NCI-H2107 (cell line): ENCODE results near the gene ANKRD44.
"Not testable (repeated sequence)": the region's sequence is repeated elsewhere in the genome, so short reads cannot be mapped to it uniquely, and the experiment has no call there.

ENCODE experiments used
- DNase-seq: peaks from one replicate; lab custom pipeline; 2025; lab: John Stamatoyannopoulos, UW

ANKRD44 gene

DNA sequence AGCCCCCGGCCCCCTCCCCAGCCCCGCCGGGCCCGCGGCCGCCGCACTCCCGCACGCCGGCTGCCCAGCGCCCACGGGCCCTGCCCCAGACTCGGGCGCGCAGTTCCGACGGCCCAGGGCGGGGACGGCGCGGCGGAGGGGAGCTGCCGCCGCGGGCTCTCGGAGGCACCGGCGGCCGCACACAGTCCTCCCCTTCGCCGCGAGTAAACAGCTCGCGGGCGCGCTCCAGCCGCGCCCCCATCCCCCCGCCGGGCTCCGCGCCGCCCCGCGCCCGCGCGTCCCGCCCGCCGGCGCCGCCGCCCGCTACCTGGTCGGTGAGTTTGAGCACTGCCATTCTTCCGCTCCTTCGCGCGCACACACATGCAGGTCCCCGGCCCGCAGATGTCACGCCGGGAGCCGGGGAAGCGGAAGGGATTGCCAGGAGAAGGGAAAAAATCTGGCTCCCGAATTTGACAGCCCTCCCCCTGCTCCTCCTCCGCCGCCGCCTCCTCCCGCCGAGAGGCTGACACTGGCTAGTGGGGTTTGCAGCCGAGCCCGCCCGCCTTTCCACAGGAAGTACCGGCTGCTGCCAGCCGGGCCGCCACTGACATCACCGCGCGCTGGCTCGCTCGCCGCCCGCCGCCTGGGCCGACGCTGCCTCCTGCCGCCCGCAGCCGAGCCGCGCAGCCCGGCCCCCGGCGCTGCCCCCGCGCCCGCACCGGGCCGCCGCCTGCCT lies at the start of gene ANKRD44:
Gene ANKRD44, minus strand, starts transcription at position 510 of the 715 bp plus-strand sequence. Its CDS starts 176 bp downstream, at position 334.
- peak; percentile 70 for DNase-seq

DNA sequence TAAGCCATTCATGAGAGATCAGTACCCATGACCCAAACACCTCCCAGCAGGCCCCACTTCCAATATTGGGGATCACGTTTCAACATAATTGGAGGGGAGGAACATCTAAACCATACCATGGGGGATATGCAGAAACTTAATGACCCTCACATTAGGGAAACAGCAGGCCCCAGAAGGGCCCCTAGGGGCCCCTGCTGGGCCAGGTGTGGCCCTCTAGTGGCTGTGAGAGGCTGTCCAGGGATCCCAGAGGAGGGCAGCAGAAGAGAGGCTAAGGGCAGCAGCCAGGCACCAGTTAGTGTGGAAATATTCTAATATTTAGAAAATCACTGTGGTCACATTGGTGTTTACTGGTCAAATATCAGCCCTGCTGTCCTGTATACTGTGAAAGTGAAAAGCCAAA lies 49.3 kb upstream of the ANKRD44 start:
- DNase-seq, result no peak

GRCh38 chr2:197358931-197359330 lies 48.4 kb upstream of the ANKRD44 start:
- no peak for DNase-seq

GRCh38 chr2:197357986-197358385 lies 47.4 kb upstream of the ANKRD44 start:
- no peak for DNase-seq

DNA sequence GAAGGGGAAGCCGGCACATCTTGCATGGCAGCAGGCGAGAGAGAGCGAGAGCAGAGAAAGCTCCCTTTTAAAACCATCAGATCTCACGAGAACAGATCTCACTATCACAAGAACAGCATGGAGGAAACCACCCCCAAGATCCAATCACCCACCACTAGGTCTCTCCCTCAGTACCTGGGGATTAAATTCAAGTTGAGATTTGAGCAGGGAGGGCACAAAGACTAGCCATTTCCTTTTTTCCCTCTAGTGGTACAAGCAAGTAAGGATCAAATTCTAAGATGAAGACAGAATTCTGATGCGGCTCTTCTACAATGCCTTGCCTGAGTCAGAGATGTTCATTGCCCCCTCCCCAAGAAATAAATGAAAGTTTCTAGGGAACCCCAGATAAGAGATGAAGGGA lies 45.6 kb upstream of the ANKRD44 start:
- no peak for DNase-seq

- no peak for DNase-seq
Observed at GRCh38 chr2:197354169-197354558, 43.6 kb upstream of the ANKRD44 start.

DNA sequence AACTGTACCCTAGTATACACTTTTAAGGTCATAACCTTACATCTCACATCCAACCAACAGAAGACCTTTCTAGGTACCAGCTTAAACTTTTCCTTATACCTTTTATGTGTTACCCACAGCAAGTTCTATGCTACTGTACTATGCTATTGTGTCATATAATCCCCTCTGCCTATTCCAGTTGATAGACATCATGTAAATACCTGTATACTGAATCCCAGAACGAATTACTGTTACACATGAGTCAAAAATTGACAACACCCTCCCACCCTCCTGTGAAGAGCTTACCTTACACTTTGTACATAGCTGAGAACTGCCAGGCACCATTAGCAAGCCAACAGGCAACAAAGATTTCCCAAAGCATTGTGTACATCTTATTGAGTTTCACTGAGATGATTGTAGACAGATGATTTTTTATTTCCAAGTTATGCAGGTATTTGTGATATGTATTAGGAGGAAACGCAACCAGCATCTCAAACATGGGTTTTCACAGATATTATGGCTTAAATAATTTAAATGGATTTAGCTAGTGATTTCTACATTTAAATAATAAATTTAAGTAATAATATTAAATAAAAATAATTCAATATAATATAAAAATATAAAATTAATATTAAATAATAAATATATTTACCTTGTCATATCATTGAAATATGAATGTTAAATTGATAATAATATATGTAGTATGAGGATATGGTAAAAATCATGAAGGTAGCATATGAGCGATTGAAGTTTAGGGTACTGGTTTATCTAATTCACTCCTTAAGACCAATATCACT lies 43.0 kb upstream of the ANKRD44 start:
- DNase-seq, result no peak

DNA sequence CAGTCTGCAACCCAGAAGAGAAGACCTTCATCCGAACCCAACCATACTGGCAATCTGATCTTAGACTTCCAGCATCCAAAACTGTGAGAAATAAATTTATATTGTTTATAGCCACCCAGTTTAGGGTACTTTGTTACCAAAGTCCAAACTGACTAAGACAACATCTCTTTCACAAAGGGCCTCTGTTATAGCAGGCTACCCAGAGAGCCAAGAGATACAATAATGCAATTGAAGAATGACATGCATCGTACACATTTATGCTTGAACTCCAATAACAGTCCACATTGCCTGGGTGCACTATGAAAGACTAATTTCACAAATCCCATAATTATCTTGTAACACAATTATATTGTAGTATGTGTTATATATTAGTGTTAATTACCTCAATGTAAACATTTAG lies 39.1 kb upstream of the ANKRD44 start:
- DNase-seq, result no peak

- peak; percentile 11 for DNase-seq
Observed at GRCh38 chr2:197348721-197349360, 38.3 kb upstream of the ANKRD44 start.

- DNase-seq, result no peak
Observed at GRCh38 chr2:197345846-197346370, 35.3 kb upstream of the ANKRD44 start.

DNA sequence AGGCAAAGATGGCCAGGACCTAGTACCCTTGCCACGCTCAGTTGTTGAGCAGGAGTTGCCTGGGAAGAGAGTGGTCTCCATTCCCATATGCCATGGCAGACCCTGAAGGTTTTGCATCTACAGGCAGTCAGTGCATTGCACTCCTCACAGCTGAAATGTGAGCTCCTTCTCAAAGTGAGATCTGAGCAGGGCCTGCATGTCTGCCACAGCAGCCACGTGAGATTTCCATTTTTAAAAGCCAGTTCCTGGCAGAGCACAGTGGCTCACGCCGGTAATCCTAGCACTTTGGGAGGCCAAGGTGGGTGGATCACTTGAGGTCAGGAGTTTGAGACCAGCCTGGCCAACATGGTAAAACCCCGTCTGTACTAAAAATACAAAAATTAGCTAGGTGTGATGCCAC lies 33.4 kb upstream of the ANKRD44 start:
- not testable (repeated sequence) for DNase-seq

- no peak for DNase-seq
Observed at GRCh38 chr2:197340591-197340990, 30.0 kb upstream of the ANKRD44 start.

GRCh38 chr2:197339496-197340220 lies 29.1 kb upstream of the ANKRD44 start:
- no peak for DNase-seq

GRCh38 chr2:197339016-197339415 lies 28.4 kb upstream of the ANKRD44 start:
- no peak for DNase-seq

DNA sequence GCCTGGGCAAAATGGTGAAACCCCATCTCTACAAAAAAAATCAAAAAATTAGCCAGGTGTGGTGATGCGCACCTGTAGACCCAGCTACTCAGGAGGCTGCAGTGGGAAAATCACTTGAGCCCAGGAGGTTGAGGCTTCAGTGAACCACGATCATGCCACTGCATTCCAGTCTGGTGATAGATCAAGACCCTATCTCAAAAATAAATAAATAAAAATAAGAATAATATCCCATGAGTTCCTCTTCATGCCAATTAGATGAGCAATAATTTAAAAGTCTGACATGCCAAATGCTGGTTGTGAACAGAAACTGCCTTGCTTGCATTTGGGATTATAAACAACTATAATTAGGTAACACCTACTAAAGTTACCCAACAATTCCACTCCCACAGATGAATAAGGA lies 22.1 kb upstream of the ANKRD44 start:
- DNase-seq, result no peak

- no peak for DNase-seq
Observed at GRCh38 chr2:197328461-197328860, 17.9 kb upstream of the ANKRD44 start.

DNA sequence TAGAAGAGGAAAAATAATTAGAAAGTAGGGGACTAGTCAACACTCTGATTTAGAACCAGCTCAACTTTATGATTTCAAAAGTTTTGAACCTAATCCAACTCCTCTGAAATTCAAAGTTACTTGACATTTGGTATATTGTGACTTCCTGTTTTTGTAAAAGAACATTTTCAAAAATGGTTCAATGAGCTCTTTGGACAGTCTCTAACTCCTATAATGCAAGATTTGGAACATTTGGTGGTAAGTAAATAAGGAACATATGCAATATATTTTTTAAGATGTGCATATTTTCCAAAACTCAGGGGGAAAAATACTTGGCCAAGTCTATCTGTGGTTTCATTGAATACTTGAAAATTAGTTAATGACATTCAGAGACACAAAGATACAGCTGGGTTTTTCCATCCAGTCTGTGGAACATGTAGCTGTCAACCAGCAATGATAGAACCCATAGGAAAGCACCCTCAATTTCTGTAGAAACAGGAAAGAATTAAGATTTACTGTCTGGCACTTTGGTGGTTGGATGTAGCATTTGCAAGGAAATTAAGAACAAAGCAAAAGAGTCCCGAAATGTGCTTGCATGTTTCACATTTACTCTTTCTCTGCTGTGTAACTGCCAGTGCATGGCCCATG lies 17.0 kb upstream of the ANKRD44 start:
- DNase-seq, result no peak

DNA sequence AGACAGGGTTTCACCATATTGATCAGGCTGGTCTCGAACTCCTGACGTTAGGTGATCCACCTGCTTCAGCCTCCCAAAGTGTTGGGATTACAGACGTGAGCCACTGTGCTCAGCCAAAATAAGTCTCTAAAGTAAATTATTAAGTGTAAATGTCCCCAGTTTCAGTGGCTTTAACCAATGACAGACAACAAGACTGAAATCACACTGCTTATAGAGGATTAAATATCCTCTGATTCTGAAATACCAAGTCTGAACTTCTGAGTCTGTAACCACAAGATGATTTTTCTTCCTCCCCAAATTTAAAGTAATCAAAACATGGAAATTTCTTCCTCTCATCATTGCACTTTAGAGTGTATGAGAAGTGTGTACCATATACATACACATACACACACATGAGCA lies 16.5 kb upstream of the ANKRD44 start:
- no peak for DNase-seq

DNA sequence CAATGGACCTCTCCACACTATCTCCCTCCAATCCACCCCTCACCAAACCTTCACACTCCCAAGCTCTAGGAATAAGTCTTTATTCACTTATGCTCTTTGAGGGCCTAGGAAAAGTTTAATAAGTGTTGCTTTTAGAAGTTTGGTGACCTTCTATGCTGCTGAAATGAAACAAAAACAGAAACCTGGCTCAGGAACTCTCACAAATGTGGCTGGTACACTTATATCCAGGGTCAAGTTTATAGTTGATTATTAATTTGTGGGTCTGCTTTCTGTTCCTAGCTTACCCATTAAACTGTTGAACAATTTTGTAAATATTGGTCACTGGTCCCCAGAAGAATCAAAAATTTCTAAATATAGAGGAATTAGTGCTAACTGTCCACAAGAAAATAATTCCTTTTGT lies 14.2 kb upstream of the ANKRD44 start:
- DNase-seq, result no peak

GRCh38 chr2:197322724-197323720 lies 12.4 kb upstream of the ANKRD44 start:
- DNase-seq, result no peak
